NCI-H774 (cell line): ENCODE measurements around the gene SNX15.

ENCODE experiments used
- DNase-seq: peaks from one replicate; lab custom pipeline; 2025; lab: John Stamatoyannopoulos, UW

The SNX15 gene

GRCh38 chr11:65084598-65085375, 57.5 kb downstream of the SNX15 start:
- no peak for DNase-seq

GRCh38 chr11:65085446-65085845, 58.2 kb downstream of the SNX15 start:
- DNase-seq, result no peak

GRCh38 chr11:65086809-65087208, 59.6 kb downstream of the SNX15 start:
- no peak for DNase-seq

GRCh38 chr11:65087216-65087615, 60.0 kb downstream of the SNX15 start:
- no peak for DNase-seq

- no peak for DNase-seq
These were observed 60.6 kb downstream of the SNX15 start for GRCh38 chr11:65087827-65088226.

- no peak for DNase-seq
These were observed 62.4 kb downstream of the SNX15 start for GRCh38 chr11:65089621-65090020.
